H1 (cell line): ENCODE data around the gene NRP2. TPM values are rescaled to one million over a fixed set of nuclear protein-coding genes. Genes with fewer than 3 reads are reported as not detected.

Experiments used
- CHD2 ChIP-seq: IDR thresholded peaks from 2 replicates; pipeline ENCODE4 v1.6.1; 2012; ENCODE audit warnings: low read length, improper control_type of control experiment
- HDAC2 ChIP-seq, 2 experiments: fragments of 300-600 bp in 1 of 2; sonication (generic) in 1 of 2; IDR thresholded peaks; 2 replicates each; pipeline ENCODE4 v1.6.1; 2011 to 2012; ENCODE audit warnings: low read depth in 2 of 2, low read length in 2 of 2, mild to moderate bottlenecking in 2 of 2, moderate library complexity in 2 of 2, borderline replicate concordance in 1 of 2, inconsistent platforms in 1 of 2
- PHF8 ChIP-seq: fragments of 200-600 bp; sonication (generic); conservative IDR thresholded peaks from 2 replicates; pipeline ENCODE4 v1.7.1; 2012; ENCODE audit warnings: low read depth, mild to moderate bottlenecking, inconsistent platforms, low read length, moderate library complexity
- POLR2A ChIP-seq, 2 experiments: IDR thresholded peaks; 1 replicate in 1 of 2; 2 replicates in 1 of 2; pipeline ENCODE4 v1.6.1; 2011; ENCODE audit warnings: low read depth in 2 of 2, low read length in 2 of 2, mild to moderate bottlenecking in 2 of 2; ENCODE audit errors: control extremely low read depth in 1 of 2
- polyA plus RNA-seq, 7 experiments: library from polyadenylated mRNA; depleted of rRNA in 3 of 7; stranded (reverse) in 5 of 7; unstranded in 2 of 7; fragments of >200 nt in 5 of 7; fragments of 200-250 nt in 2 of 7; gene quantifications; 1 replicate in 5 of 7; 2 replicates in 1 of 7; 4 replicates in 1 of 7; pipeline versions ENCODE4 v1.2.1 to v1.2.3, GENCODE V29; 2011 to 2013; ENCODE audit warnings: missing spikeins in 2 of 7, mixed read lengths in 2 of 7
- total RNA-seq: library from RNA; stranded (reverse); fragmentation: NEBNext Ultra II Directional; extraction: Animal tissue kit (Norgen Biotek cat#: 25700); gene quantifications from 2 replicates; pipeline ENCODE4 v1.2.1, GENCODE V29; 2021
- TF ChIP-seq, protein P1 (sequence below): fragments of 300-600 bp; sonication (generic); IDR thresholded peaks from 2 replicates; pipeline ENCODE4 v1.7.1; 2012; ENCODE audit warnings: low read length, moderate library complexity, mild to moderate bottlenecking, inconsistent platforms; ENCODE audit not compliant: insufficient replicate concordance

NRP2 gene
- total and polyA plus RNA-seq, 2 of the 8 experiments (the other 6 are each of a cell fraction or from before 2014, with no cell fraction given): 32.0 to 37.8 TPM

DNA sequence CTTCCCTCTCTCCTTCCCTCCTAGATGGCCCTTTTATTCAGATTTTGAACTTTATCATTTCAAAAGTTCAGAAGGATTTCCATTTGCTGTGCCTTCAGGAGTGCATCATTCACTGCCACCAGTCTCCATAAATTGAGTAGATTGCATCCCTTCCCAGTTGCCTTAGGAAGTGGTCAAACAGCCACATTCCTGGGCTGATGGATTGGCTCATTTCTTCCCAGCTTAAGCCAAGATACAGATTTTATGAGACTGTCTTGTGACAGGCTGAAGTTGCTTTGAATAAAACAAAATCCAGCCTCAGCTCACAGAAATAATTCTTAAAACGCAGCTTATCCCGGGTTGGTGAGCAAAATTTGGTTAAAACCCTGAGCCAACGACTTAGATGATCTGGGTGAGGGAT, 9.8 kb downstream of the NRP2 start (continued):
- TF ChIP-seq PHF8: no peak
- TF ChIP-seq HDAC2 (IDR thresholded peaks at IDR 0.05; ENCODE audit: borderline replicate concordance in 1 of 2, low read depth in 2 of 2, low read length in 2 of 2): no peak
- TF ChIP-seq, protein P1, sequence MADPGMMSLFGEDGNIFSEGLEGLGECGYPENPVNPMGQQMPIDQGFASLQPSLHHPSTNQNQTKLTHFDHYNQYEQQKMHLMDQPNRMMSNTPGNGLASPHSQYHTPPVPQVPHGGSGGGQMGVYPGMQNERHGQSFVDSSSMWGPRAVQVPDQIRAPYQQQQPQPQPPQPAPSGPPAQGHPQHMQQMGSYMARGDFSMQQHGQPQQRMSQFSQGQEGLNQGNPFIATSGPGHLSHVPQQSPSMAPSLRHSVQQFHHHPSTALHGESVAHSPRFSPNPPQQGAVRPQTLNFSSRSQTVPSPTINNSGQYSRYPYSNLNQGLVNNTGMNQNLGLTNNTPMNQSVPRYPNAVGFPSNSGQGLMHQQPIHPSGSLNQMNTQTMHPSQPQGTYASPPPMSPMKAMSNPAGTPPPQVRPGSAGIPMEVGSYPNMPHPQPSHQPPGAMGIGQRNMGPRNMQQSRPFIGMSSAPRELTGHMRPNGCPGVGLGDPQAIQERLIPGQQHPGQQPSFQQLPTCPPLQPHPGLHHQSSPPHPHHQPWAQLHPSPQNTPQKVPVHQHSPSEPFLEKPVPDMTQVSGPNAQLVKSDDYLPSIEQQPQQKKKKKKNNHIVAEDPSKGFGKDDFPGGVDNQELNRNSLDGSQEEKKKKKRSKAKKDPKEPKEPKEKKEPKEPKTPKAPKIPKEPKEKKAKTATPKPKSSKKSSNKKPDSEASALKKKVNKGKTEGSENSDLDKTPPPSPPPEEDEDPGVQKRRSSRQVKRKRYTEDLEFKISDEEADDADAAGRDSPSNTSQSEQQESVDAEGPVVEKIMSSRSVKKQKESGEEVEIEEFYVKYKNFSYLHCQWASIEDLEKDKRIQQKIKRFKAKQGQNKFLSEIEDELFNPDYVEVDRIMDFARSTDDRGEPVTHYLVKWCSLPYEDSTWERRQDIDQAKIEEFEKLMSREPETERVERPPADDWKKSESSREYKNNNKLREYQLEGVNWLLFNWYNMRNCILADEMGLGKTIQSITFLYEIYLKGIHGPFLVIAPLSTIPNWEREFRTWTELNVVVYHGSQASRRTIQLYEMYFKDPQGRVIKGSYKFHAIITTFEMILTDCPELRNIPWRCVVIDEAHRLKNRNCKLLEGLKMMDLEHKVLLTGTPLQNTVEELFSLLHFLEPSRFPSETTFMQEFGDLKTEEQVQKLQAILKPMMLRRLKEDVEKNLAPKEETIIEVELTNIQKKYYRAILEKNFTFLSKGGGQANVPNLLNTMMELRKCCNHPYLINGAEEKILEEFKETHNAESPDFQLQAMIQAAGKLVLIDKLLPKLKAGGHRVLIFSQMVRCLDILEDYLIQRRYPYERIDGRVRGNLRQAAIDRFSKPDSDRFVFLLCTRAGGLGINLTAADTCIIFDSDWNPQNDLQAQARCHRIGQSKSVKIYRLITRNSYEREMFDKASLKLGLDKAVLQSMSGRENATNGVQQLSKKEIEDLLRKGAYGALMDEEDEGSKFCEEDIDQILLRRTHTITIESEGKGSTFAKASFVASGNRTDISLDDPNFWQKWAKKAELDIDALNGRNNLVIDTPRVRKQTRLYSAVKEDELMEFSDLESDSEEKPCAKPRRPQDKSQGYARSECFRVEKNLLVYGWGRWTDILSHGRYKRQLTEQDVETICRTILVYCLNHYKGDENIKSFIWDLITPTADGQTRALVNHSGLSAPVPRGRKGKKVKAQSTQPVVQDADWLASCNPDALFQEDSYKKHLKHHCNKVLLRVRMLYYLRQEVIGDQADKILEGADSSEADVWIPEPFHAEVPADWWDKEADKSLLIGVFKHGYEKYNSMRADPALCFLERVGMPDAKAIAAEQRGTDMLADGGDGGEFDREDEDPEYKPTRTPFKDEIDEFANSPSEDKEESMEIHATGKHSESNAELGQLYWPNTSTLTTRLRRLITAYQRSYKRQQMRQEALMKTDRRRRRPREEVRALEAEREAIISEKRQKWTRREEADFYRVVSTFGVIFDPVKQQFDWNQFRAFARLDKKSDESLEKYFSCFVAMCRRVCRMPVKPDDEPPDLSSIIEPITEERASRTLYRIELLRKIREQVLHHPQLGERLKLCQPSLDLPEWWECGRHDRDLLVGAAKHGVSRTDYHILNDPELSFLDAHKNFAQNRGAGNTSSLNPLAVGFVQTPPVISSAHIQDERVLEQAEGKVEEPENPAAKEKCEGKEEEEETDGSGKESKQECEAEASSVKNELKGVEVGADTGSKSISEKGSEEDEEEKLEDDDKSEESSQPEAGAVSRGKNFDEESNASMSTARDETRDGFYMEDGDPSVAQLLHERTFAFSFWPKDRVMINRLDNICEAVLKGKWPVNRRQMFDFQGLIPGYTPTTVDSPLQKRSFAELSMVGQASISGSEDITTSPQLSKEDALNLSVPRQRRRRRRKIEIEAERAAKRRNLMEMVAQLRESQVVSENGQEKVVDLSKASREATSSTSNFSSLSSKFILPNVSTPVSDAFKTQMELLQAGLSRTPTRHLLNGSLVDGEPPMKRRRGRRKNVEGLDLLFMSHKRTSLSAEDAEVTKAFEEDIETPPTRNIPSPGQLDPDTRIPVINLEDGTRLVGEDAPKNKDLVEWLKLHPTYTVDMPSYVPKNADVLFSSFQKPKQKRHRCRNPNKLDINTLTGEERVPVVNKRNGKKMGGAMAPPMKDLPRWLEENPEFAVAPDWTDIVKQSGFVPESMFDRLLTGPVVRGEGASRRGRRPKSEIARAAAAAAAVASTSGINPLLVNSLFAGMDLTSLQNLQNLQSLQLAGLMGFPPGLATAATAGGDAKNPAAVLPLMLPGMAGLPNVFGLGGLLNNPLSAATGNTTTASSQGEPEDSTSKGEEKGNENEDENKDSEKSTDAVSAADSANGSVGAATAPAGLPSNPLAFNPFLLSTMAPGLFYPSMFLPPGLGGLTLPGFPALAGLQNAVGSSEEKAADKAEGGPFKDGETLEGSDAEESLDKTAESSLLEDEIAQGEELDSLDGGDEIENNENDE: no peak
- no peak for TF ChIP-seq CHD2
- TF ChIP-seq POLR2A (IDR thresholded peaks at IDR 0.05; ENCODE audit: control extremely low read depth in 1 of 2, low read depth in 2 of 2, low read length in 2 of 2): no peak
